Bronchial epithelial cell (primary cell): ENCODE data around the gene BLID. TPM values are rescaled to one million over a fixed set of nuclear protein-coding genes. Genes with fewer than 3 reads are reported as not detected.

Experiments
- DNase-seq: peaks from one replicate; pipeline ENCODE4 v3.0.0-alpha.2; 2010; ENCODE audit warnings: low read depth
- FAIRE-seq: peaks from 2 replicates; lab custom pipeline; 2011; peaks lifted over from hg19 to GRCh38; lab: Jason Lieb, UNC
- H3K27me3 ChIP-seq: 2 replicates; pipeline ENCODE4 v1.5.1; 2011; ENCODE audit warnings: low read length; ENCODE audit not compliant: control insufficient read depth, insufficient read depth
- H3K36me3 ChIP-seq: 2 replicates; pipeline ENCODE4 v1.5.1; 2011; ENCODE audit warnings: low read length; ENCODE audit not compliant: control insufficient read depth, insufficient read depth
- H3K4me3 ChIP-seq: 2 replicates; pipeline ENCODE4 v1.5.1; 2011; ENCODE audit warnings: mild to moderate bottlenecking, low read depth, low read length, control low read depth
- total RNA-seq: library from RNA; depleted of rRNA; stranded (reverse); fragments of >200 nt; gene quantifications from 2 replicates; pipeline ENCODE4 v1.2.1, GENCODE V29; 2014
- TF ChIP-seq, protein P1 (sequence below): IDR thresholded peaks from 2 replicates; pipeline ENCODE4 v1.5.1; 2011; ENCODE audit warnings: mild to moderate bottlenecking, moderate library complexity, low read length, control low read depth, inconsistent platforms; ENCODE audit not compliant: insufficient read depth, severe bottlenecking

Gene BLID
- total RNA-seq, 1 donor from 2014 or later = not detected

DNA sequence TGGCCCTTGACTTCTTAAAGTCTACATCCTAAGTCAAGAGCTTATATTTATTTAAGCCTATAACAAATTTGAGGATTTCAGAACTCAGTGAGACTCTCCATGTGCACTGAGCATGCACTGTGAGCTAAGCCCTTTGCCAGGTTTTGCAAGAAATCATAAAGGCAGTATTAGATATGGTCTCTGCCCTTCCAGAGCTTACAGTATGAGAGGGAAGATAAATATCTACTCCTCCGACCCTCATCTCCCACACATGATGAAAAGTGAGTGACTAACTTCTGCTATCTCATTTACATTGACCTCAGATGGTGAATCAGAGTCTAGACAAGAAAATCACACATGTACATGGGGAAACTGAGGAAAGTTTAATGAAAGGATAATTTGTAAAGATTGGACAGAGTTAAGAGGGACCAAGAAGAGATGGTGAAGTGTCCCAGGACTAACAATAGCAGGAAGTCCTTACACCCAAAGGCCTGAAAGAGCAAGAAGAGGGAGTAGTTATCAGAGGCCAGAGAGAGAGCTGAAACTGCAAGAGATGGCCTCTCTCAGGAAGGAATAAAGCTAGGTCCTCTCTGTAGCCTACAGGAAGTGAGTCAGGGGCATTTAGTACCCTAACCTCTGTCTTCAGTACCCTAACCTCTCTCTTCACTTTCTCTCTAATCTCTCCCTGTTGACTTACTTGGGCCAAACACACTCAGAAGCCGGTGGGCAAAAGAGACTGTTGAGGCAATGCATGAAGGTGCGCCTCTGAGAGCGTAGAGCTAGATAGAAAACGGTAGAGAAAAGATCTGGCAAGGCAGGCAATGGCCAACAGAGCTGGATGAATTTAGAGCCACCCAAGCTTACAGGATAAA, 23.0 kb upstream of the BLID start:
- DNase-seq (peak; percentile 69), FAIRE-seq (no peak)
- H3K27me3 ChIP-seq = no peaks in the 10 kb centered on the region
- TF ChIP-seq, protein P1, sequence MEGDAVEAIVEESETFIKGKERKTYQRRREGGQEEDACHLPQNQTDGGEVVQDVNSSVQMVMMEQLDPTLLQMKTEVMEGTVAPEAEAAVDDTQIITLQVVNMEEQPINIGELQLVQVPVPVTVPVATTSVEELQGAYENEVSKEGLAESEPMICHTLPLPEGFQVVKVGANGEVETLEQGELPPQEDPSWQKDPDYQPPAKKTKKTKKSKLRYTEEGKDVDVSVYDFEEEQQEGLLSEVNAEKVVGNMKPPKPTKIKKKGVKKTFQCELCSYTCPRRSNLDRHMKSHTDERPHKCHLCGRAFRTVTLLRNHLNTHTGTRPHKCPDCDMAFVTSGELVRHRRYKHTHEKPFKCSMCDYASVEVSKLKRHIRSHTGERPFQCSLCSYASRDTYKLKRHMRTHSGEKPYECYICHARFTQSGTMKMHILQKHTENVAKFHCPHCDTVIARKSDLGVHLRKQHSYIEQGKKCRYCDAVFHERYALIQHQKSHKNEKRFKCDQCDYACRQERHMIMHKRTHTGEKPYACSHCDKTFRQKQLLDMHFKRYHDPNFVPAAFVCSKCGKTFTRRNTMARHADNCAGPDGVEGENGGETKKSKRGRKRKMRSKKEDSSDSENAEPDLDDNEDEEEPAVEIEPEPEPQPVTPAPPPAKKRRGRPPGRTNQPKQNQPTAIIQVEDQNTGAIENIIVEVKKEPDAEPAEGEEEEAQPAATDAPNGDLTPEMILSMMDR = no peak
- H3K4me3 ChIP-seq = no peak overlapping the region
- H3K36me3 ChIP-seq = no peaks in the 10 kb centered on the region

DNA sequence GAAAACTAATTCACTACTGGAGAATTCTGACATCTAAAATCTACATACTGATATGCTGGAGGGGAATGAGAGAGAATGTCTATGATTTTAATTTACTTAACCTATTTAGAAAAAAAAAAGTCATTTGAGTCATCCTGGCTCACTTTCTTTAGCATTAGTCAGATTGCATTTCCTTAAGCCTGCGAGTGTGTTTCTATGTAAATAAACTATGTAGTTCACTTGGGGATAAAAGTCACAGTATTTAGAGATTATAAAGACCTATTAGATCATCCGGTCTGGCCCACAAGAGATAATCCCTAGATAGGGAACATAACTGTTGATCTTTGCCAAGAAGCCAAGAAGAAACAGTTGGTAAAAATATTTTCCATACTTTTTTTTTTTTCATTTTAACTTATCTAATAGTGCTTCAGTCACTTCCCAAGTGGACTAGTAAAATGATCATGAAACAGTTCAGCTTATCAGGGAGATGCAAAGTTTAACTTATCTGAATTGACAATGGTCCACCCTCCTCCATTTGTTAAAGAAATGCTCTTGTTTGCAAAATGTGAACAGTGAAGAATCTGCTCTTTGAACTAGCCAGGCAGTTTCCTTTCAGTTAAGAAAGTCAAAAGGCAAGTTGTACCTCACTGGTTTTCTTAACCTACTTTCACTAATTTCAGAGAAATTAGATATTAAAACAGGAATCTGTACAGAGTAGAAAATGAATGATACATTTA, 21.2 kb upstream of the BLID start:
- Histone ChIP-seq H3K27me3 (no peaks in the 10 kb centered on the region), H3K36me3 (no peaks in the 10 kb centered on the region), H3K4me3 (no peak overlapping the region)
- no peak for FAIRE-seq
- DNase-seq = peak; percentile 94
- TF ChIP-seq, protein P1 = no peak

DNA sequence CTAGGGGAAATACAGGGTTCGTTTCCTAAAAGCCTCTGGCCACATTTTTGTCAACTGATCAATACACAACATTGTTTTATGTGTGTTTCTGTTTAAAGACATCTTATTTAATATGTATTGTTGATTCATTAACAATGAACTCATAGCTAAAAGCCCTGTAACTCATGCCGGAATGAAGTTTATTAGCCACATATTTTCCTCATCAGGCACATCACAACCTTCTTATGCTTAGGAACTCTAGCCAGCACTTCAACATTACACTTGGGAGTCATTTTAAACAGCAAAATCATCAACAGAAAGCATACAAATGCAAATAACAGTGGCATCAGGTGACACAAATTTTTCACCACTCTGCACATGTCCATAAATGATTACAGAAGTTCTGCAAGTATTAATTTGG, 15.1 kb upstream of the BLID start:
- no peak overlapping the region for H3K4me3 ChIP-seq
- DNase-seq = no peak
- no peak for FAIRE-seq
- TF ChIP-seq, protein P1 = no peak
- no peaks in the 10 kb centered on the region for H3K27me3 ChIP-seq
- H3K36me3 ChIP-seq = no peaks in the 10 kb centered on the region

DNA sequence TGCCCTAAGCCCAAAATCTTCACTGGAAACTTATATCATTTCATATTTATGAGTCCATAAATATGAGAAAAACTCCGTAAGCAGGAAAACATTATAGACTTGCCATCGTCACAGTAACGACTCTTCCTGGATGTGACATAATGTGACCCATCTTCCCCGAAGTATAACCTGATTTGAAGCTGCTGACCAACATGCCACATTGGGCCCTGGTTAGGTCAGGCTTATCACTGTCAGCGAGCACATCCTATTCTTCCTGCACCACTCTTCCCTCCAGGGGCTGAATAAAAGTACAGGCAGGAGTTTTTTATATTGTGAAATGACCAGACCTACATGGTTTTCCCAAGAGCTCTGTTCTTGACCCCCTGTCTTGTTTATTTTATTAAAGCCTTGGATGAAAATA, 12.1 kb upstream of the BLID start:
- Histone ChIP-seq H3K27me3 (no peaks in the 10 kb centered on the region), H3K4me3 (no peak overlapping the region), H3K36me3 (no peaks in the 10 kb centered on the region)
- FAIRE-seq (no peak), DNase-seq (no peak)
- TF ChIP-seq, protein P1 = no peak

DNA sequence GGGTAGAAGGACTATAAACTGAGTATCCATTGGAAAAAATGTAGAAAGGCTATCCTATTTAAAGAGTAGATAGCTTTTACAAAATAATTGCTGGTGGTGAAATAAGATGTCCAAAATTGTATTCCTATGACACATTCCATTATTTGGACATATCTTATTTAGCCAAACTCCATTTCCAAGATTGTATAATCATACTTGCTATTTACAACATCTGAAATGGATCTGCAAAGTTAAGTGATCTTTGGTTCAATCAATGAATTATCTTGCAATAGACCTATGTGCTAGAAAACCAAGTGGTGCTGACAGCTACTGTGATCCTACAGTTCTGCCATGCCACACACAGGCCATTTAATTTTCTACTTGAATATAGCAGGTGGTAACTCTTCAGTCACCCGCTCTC, 11.0 kb upstream of the BLID start:
- no peak overlapping the region for H3K4me3 ChIP-seq
- no peak for FAIRE-seq
- TF ChIP-seq, protein P1 = no peak
- no peak for DNase-seq
- H3K27me3 ChIP-seq = no peaks in the 10 kb centered on the region
- H3K36me3 ChIP-seq = no peaks in the 10 kb centered on the region
